Ovary (tissue), 9 donors: Measurements from ENCODE around the gene SYNGAP1. TPM values are rescaled to one million over a fixed set of nuclear protein-coding genes. Genes with fewer than 3 reads are reported as not detected.

ENCODE experiments used
- DNase-seq, 5 donors: peaks; one replicate each; pipeline ENCODE4 v3.0.0-alpha.2; 2019 to 2020
- H3K27ac ChIP-seq, 2 donors: fragments of 200-600 bp; one replicate each; pipeline versions ENCODE4 v1.5.1 to v1.8.0; 2019 to 2022
- H3K27me3 ChIP-seq: fragments of 200-600 bp; one replicate; pipeline ENCODE4 v1.8.0; 2022
- H3K36me3 ChIP-seq: fragments of 200-600 bp; sonication (generic); one replicate; pipeline ENCODE4 v1.5.1; 2019
- H3K4me1 ChIP-seq: one replicate; pipeline ENCODE4 v1.8.1; 2013; ENCODE audit warnings: mild to moderate bottlenecking, moderate library complexity; ENCODE audit not compliant: insufficient read depth
- H3K4me3 ChIP-seq: fragments of 200-600 bp; sonication (generic); one replicate; pipeline ENCODE4 v1.5.1; 2017
- H3K9me3 ChIP-seq, 2 donors: fragments of 200-600 bp in 1 of 2; sonication (generic) in 1 of 2; one replicate each; pipeline versions ENCODE4 v1.5.1 to v1.8.1; 2013 to 2019; ENCODE audit warnings: mild to moderate bottlenecking in 1 of 2, moderate library complexity in 1 of 2
- EP300 ChIP-seq: sonication (generic); formaldehyde crosslinking; IDR thresholded peaks from one replicate; pipeline ENCODE4 v1.6.1; 2017; ENCODE audit warnings: antibody characterized with exemption
- POLR2A ChIP-seq: fragments of 450-650 bp; IDR thresholded peaks from one replicate; pipeline ENCODE4 v1.6.1; 2017; ENCODE audit warnings: antibody characterized with exemption, mild to moderate bottlenecking, moderate library complexity
- WGBS, 3 donors: extraction: QIAGEN DNeasy Blood & Tissue Kit in 1 of 3; methylation state at CpG; one replicate each; pipeline versions ENCODE4 v1.1.5 to v1.1.7; 2013 to 2017; 5-methylcytosine and 5-hydroxymethylcytosine counted together
- intact Hi-C, 4 donors: fragments of 100-400 bp; cut with DNase I; formaldehyde crosslinking; loops; one replicate each; pipeline versions ENCODE4 v1.11.0 to v1.15.1; 2022 to 2023
- polyA plus RNA-seq, 2 donors: library from polyadenylated mRNA; stranded (reverse); fragments of 200-250 nt in 1 of 2; fragments of 350-450 nt in 1 of 2; fragmentation: Illumina TruSeq in 1 of 2; extraction: RNeasy Lipid Tissue Mini Kit (QIAGEN cat#74804) in 1 of 2; gene quantifications; one replicate each; pipeline ENCODE4 v1.2.3, GENCODE V29; 2013 to 2014
- total RNA-seq, 7 donors: library from RNA; depleted of rRNA in 2 of 7; stranded (reverse); fragments of >200 nt in 2 of 7; fragmentation: NEBNext Ultra II Directional in 3 of 7; extraction: Animal tissue kit (Norgen Biotek cat#: 25700) in 3 of 7; gene quantifications; one replicate each; pipeline versions ENCODE4 v1.1.0 to v1.2.4, GENCODE V29; 2016 to 2023
- TF ChIP-seq, protein P1 (sequence below), 3 donors: fragments of 450-650 bp in 2 of 3; fragments of 200-600 bp in 1 of 3; IDR thresholded peaks; one replicate each; pipeline versions ENCODE4 v1.5.1 to v1.8.0; 2016 to 2022; ENCODE audit warnings: antibody characterized with exemption in 3 of 3, mild to moderate bottlenecking in 1 of 3
- donor health status: DM: no; HTN: no; CAD: no; lungs with moderate emphysema.
- donor health status: DM: no; HTN: no; CAD: no.
- donor health status: Bipolar disorder and iron deficiency.
- donor health status: DM: yes; HTN: yes; CAD: no.
- donor health status: DM: no; HTN: no; CAD: no.
- donor health status: DM: yes; HTN: yes; CAD: no.

Gene SYNGAP1
- total and polyA plus RNA-seq, 9 donors, result 14.6 to 60.0 (median 33.5) TPM

DNA sequence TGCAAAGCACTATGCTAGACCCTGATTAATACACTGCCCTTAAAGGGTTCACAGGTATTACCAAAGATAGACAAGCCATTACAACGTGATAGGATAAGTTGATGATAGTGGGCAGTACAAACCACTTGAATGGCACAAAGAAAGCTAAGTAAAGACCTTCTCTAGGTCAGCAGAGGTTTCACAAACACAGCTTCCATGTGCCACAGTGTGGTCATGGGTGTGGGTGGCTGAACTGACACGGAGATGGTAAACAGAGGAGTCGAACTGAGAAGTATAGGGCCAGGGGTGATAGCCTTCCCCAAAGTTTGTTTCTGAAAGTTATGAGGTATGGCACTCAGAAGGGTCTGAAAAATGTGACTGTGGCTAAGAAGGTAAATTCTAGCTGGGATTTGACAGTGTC, 38.8 kb downstream of the SYNGAP1 start:
- Histone ChIP-seq H3K27ac (no peak overlapping the region), H3K27me3 (no peaks in the 10 kb centered on the region), H3K4me3 (no peak overlapping the region), H3K4me1 (peaks cover 4% of the 10 kb centered on the region), H3K36me3 (no peaks in the 10 kb centered on the region), H3K9me3 (no peaks in the 10 kb centered on the region)
- WGBS, 3 donors, result 50 to 69% (median 68%) methylated on average over 3 of the region's 3 CpGs
- TF ChIP-seq POLR2A (no peak), EP300 (no peak)
- TF ChIP-seq, protein P1, sequence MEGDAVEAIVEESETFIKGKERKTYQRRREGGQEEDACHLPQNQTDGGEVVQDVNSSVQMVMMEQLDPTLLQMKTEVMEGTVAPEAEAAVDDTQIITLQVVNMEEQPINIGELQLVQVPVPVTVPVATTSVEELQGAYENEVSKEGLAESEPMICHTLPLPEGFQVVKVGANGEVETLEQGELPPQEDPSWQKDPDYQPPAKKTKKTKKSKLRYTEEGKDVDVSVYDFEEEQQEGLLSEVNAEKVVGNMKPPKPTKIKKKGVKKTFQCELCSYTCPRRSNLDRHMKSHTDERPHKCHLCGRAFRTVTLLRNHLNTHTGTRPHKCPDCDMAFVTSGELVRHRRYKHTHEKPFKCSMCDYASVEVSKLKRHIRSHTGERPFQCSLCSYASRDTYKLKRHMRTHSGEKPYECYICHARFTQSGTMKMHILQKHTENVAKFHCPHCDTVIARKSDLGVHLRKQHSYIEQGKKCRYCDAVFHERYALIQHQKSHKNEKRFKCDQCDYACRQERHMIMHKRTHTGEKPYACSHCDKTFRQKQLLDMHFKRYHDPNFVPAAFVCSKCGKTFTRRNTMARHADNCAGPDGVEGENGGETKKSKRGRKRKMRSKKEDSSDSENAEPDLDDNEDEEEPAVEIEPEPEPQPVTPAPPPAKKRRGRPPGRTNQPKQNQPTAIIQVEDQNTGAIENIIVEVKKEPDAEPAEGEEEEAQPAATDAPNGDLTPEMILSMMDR (IDR thresholded peaks at IDR 0.05), result no peak
- no peak for DNase-seq
- intact Hi-C loops, result loop anchor here in 1 of 4 donors (10.0 kb wide), 1 partner anchor 106 kb away; no protein-coding TSS in a partner anchor

DNA sequence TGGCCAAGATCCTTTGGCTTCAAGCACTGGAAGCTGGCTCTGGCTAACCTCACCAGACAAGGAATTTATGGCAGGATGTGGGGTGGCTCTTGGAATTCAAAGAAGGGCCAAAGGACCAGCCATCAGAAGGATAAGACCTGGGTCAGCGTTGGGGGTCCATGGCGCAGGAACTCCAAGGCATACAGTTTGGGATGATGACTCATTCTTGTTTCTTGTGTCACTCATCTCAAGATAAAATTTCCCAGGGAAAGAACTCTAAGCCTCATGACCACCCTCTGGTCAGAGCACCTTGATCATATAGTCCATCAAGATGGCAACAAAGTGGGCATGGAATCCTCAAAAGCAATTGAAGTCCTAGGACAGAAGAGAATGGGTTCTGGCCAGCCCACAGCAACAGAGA, 39.4 kb downstream of the SYNGAP1 start:
- Histone ChIP-seq H3K36me3 (no peaks in the 10 kb centered on the region), H3K27me3 (no peaks in the 10 kb centered on the region), H3K4me1 (peaks cover 4% of the 10 kb centered on the region), H3K27ac (no peak overlapping the region), H3K9me3 (no peaks in the 10 kb centered on the region), H3K4me3 (no peak overlapping the region)
- intact Hi-C loops, result loop anchor here in 1 of 4 donors (10.0 kb wide), 1 partner anchor 106 kb away; no protein-coding TSS in a partner anchor
- DNase-seq, result no peak
- no peak for TF ChIP-seq POLR2A
- TF ChIP-seq, protein P1 (IDR thresholded peaks at IDR 0.05), result no peak
- no peak for TF ChIP-seq EP300
- WGBS, 3 donors, result 87 to 95% (median 94%) methylated on average over 2 of the region's 2 CpGs

DNA sequence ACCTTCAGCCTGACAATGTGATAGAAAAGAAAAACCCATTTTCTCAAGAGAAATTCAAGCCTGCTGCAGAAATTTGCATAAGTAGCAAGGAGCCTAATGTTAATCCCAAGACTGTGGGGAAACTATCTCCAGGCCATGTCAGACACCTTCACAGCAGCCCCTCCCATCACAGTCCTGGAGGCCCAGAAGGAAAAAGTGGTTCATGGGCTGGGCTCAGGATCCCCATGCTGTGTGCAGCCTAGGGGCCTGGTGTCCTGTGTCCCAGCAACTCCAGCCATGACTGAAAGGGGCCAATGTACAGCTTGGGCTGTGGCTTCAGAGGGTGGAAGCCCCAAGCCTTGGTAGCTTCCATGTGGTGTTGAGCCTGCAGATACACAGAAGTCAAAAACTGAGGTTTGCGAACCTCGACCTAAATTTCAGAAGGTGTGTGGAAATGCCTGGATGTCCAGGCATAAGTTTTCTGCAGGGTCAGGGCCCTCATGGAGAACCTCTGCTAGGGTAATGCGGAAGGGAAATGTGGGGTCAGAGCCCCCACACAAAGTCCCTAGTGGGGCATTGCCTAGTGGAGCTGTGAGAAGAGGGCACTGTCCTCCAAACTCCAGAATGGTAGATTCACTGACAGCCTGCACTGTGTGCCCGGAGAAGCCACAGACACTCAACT, 46.3 kb downstream of the SYNGAP1 start:
- Histone ChIP-seq H3K4me3 (no peak overlapping the region), H3K9me3 (no peaks in the 10 kb centered on the region), H3K27ac (no peak overlapping the region), H3K36me3 (no peaks in the 10 kb centered on the region), H3K27me3 (no peaks in the 10 kb centered on the region), H3K4me1 (no peaks in the 10 kb centered on the region)
- 90 to 95% (median 94%) methylated on average over 4 of the region's 4 CpGs for WGBS, 3 donors
- TF ChIP-seq, protein P1 (IDR thresholded peaks at IDR 0.05), result no peak
- TF ChIP-seq EP300, result no peak
- no peak for TF ChIP-seq POLR2A
- DNase-seq, result no peak
- intact Hi-C loops, result no loop called here

DNA sequence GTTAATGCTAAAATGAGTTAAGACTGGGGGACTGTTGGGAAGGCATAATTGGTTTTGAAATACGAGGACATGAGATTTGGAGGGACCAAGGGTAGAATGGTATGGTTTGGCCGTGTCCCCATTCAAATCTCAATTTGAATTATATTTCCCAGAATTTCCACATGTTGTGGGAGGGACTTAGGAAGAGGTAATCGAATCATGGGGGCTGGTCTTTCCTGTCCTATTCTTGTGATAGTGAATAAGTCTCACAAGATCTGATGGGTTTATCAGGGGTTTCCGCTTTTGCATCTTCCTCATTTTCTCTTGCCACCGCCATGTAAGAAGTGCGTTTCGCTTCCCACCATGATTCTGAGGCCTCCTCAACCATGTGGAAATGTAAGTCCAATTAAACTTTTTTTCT, 47.2 kb downstream of the SYNGAP1 start:
- no peak overlapping the region for H3K4me3 ChIP-seq
- WGBS, 3 donors, result 72 to 79% (median 77%) methylated on average over 7 of the region's 7 CpGs
- TF ChIP-seq EP300, result no peak
- TF ChIP-seq, protein P1 (IDR thresholded peaks at IDR 0.05), result no peak
- no peak for TF ChIP-seq POLR2A
- no peaks in the 10 kb centered on the region for H3K36me3 ChIP-seq
- H3K4me1 ChIP-seq, result no peaks in the 10 kb centered on the region
- DNase-seq, result no peak
- H3K9me3 ChIP-seq, result no peaks in the 10 kb centered on the region
- no peak overlapping the region for H3K27ac ChIP-seq
- H3K27me3 ChIP-seq, result no peaks in the 10 kb centered on the region
- intact Hi-C loops, result no loop called here
